Right lobe of liver (tissue), 6 donors: Measurements from ENCODE around the gene CD47. TPM values are rescaled to one million over a fixed set of nuclear protein-coding genes. Genes with fewer than 3 reads are reported as not detected.

Experiments
- ATAC-seq, 4 donors: fragments of 200-7000 bp; cut with Tn5 transposase; one replicate each; pipeline ENCODE4 v1.9.1; 2020; ENCODE audit warnings: mild to moderate bottlenecking in 4 of 4, moderate library complexity in 4 of 4
- DNase-seq, 3 donors: peaks; one replicate each; pipeline ENCODE4 v3.0.0-alpha.2; 2020
- H3K27ac ChIP-seq, 3 donors: fragments of 200-600 bp; one replicate each; pipeline ENCODE4 v1.8.0; 2022
- H3K27me3 ChIP-seq, 2 donors: fragments of 200-600 bp; one replicate each; pipeline ENCODE4 v1.8.0; 2022
- H3K36me3 ChIP-seq, 4 donors: fragments of 200-600 bp; sonication (generic) in 1 of 4; one replicate each; pipeline versions ENCODE4 v1.5.1 to v1.8.0; 2017 to 2022; ENCODE audit warnings: control low read depth in 1 of 4
- H3K4me1 ChIP-seq, 4 donors: fragments of 200-600 bp; sonication (generic) in 1 of 4; one replicate each; pipeline versions ENCODE4 v1.5.1 to v1.8.0; 2017 to 2022; ENCODE audit warnings: control low read depth in 1 of 4
- H3K4me3 ChIP-seq, 3 donors: fragments of 200-600 bp; one replicate each; pipeline ENCODE4 v1.8.0; 2022
- H3K9me3 ChIP-seq, 4 donors: fragments of 200-600 bp; sonication (generic) in 1 of 4; one replicate each; pipeline versions ENCODE4 v1.5.1 to v1.8.0; 2017 to 2022; ENCODE audit warnings: control low read depth in 1 of 4
- CTCF ChIP-seq, 4 donors: fragments of 200-600 bp in 3 of 4; fragments of 450-650 bp in 1 of 4; IDR thresholded peaks; one replicate each; pipeline versions ENCODE4 v1.5.1 to v1.8.0; 2016 to 2022; ENCODE audit warnings: antibody characterized with exemption in 4 of 4, mild to moderate bottlenecking in 2 of 4
- POLR2A ChIP-seq: fragments of 450-650 bp; IDR thresholded peaks from one replicate; pipeline ENCODE4 v1.6.1; 2017; ENCODE audit warnings: antibody characterized with exemption, mild to moderate bottlenecking
- WGBS: methylation state at CpG from one replicate; pipeline ENCODE4 v1.1.6; 2018; ENCODE audit warnings: low coverage, low lambda C conversion rate; ENCODE audit not compliant: insufficient coverage; ENCODE audit errors: missing lambda C conversion rate; 5-methylcytosine and 5-hydroxymethylcytosine counted together
- intact Hi-C, 2 donors: fragments of 100-400 bp; cut with DNase I; formaldehyde crosslinking; loops; one replicate each; pipeline versions ENCODE4 v1.11.2 to v1.14.1; 2022
- total RNA-seq, 6 experiments: library from RNA; depleted of rRNA in 2 of 6; stranded (reverse); fragments of >200 nt in 2 of 6; fragmentation: NEBNext Ultra II Directional in 3 of 6; extraction: Animal tissue kit (Norgen Biotek cat#: 25700) in 3 of 6; gene quantifications; one replicate each; pipeline versions ENCODE4 v1.1.0 to v1.2.4, GENCODE V29; 2016 to 2023
- donor health status: DM: no; HTN: yes; CAD: no.
- donor health status: DM: no; HTN: no; CAD: no.
- donor health status: DM: no; HTN: no; CAD: no.
- donor health status: DM: no; HTN: yes; CAD: no.
- donor health status: DM: no; HTN: yes; CAD: no.

CD47 gene
- total RNA-seq, 6 experiments from 2014 or later, result 19.5 to 42.3 (median 26.5) TPM

- WGBS, result 48% methylated on average over 11 of the region's 11 CpGs
- Histone ChIP-seq H3K27me3 (no peaks in the 10 kb centered on the region), H3K27ac (peak overlapping the region in 1 of 3 donors; percentile 34), H3K4me3 (no peak overlapping the region), H3K36me3 (no peaks in the 10 kb centered on the region), H3K4me1 (peaks cover 0 to 20% (median 7%) of the 10 kb centered on the region in 4 donors), H3K9me3 (no peaks in the 10 kb centered on the region)
- DNase-seq, result peak in 2 of 3 donors; percentile 52 to 72
- intact Hi-C loops, result no loop called here
- ATAC-seq, result peak; percentile 36 to 59 (median 42)
- TF ChIP-seq CTCF (IDR thresholded peaks at IDR 0.05) (no peak), POLR2A (no peak)
Observed at GRCh38 chr3:108103886-108104797, 13.3 kb upstream of the CD47 start.

DNA sequence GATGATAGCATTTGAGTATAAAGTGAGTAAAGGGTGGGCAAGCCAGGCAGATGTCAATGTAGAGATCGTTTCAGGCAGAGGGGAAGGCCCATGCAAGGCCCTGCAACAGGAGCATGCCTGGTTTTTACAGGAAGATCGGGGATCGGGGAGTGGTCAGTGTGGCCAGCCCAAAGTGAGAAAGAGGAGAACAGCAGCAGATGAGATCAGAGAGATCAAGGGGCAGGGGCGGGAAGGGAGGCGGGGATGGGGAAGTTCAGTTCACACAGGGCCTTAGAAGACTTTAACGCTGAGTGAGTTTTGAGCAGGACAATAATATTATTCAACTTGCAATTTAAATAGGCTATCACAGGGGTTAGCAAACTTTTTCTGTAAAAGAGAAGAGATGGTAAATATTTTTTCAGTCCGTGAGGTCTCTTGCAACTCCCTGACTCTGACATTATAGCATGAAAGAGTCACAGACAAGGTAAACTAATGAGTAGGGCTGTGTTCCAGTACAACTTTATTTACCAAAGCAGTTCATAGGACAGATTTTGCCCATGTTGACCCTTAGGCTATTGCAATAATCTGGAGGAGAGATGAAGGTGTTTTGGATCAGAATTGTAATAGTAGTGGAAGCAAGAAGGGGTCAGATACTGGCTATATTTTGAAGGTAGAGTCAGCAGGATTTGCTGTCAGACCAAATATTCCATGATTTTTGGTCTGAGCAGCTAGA is 12.4 kb upstream of the CD47 start:
- Histone ChIP-seq H3K36me3 (no peaks in the 10 kb centered on the region), H3K27me3 (no peaks in the 10 kb centered on the region), H3K27ac (peak overlapping the region in 1 of 3 donors; percentile 34), H3K4me1 (peaks cover 0 to 20% (median 7%) of the 10 kb centered on the region in 4 donors), H3K9me3 (no peaks in the 10 kb centered on the region), H3K4me3 (no peak overlapping the region)
- ATAC-seq (peak; percentile 91 to 95 (median 92)), DNase-seq (peak in 2 of 3 donors; percentile 39 to 59)
- WGBS, result 21% methylated on average over 7 of the region's 7 CpGs
- intact Hi-C loops, result no loop called here
- no peak for TF ChIP-seq CTCF (IDR thresholded peaks at IDR 0.05)

DNA sequence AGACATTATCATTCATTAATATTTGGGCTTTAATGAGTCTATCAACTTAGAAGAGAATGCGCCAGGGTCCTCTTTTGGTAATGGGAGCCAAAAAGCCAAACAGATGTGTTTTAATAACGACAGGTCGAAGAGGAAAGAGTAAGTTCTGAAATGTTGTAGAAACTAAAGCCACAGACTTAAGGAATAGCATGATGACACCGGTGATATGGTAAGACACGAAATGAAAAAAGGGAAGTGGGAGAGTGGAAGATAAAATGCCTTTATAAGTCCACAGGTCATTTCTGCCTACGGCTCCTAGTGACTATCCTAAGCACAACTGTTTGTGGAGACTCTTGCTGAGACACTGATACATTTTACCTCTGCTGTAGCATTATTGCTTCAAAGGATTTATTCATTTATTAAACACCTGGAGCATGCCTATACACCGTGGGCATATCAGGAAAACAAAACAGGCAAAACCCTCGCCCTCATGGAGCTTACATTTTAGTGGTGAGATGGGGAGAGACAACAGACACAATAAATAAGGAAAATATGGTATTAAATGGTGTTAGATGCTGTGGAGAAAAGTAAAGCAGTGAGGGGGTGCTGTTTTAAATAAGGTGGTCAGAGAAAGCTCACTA is 11.7 kb upstream of the CD47 start:
- 63% methylated on average over 8 of the region's 8 CpGs for WGBS
- no peak for ATAC-seq

More for the DNA sequence above, 11.7 kb upstream of the CD47 start:
- Histone ChIP-seq H3K36me3 (no peaks in the 10 kb centered on the region), H3K9me3 (no peaks in the 10 kb centered on the region), H3K27ac (peak overlapping the region in 1 of 3 donors; percentile 34), H3K4me3 (no peak overlapping the region), H3K27me3 (no peaks in the 10 kb centered on the region), H3K4me1 (peaks cover 0 to 20% (median 7%) of the 10 kb centered on the region in 4 donors)
- intact Hi-C loops, result no loop called here
- TF ChIP-seq CTCF (IDR thresholded peaks at IDR 0.05), result no peak
- no peak for DNase-seq
